ENCODE data around the gene AKR1C2. TPM values are rescaled to one million over a fixed set of nuclear protein-coding genes. Genes with fewer than 3 reads are reported as not detected.
"Not testable (repeated sequence)": the region's sequence is repeated elsewhere in the genome, so short reads cannot be mapped to it uniquely, and the experiment has no call there.

Gene AKR1C2
- total and polyA plus RNA-seq, 2 donors, result 19.7 to 153 TPM

DNA sequence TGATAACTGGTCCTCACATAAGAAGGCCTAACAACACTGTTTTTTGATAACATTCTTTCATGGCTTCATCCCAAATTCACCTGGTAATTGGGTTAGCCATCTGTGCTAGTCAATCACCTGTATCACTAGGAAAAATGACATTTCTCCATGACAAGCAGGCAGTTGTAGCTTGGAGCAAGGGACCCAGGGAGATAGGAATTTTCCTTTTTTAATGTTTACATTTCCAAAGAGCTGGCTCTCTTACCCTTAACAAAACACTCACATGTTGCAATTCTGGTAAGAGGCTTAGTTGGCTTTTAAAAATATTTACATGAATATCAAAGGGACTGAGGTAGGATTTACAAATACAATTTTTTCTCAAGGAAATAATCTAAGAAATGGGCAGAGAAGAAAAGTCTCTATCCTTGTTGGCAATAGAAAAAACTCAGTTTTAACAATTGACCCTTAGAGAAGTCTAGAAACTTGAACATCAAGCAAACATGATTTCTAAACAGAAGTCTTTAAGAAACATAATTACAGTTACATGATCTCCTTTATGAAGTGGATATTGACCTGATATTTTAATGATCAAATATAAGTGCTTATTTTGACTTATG is 56.5 kb downstream of the AKR1C2 start:
- no peak for DNase-seq (ENCODE audit: extremely low spot score)
- Histone ChIP-seq H3K36me3 (ENCODE audit: insufficient read depth) (no peaks in the 10 kb centered on the region), H3K27ac (ENCODE audit: low read depth) (no peak overlapping the region), H3K4me1 (ENCODE audit: insufficient read depth) (peaks cover 1% of the 10 kb centered on the region), H3K4me3 (ENCODE audit: low read depth, low read length) (no peak overlapping the region)

DNA sequence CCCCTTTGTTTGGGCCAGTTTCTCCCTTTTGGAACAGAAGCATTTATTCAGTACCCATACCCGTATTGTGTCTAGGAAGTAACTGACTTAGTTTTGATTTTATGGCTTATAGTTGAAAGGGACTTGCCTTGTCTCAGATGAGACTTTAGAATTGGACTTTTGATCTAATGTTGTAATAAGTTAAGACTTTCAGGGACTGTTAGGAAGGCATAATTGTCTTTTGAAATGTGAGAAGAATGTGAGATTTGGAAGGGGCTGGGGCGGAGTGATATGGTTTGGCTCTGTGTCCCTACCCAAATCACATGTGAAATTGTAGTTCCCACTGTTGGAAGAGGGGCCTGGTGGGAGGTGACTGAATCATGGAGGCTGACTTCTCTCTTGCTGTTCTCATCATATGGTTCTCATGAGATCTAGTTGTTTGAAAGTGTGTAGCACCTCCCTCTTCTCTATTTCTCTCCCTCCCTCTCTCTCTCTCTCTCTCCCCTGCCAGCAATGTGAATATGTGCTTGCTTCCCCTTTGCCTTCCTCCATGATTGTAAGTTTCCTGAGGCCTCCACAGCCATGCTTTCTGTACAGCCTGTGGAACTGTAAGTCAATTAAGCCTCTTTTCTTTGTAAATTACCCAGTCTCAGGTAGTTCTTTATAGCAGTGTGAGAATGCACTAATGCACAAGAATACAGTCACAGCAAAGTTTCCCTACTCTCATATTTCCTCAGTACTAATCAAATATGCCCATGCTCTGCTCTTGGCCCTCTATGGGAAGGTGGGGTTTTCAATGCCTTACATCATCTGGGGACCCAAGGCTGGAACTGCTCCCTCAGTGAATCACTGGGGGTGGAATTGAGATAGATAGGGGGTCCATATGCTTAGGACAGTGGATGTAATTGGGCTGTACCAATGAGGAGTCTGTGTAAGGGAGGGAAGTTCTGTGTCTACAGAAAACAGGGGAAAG is 57.6 kb downstream of the AKR1C2 start:
- Histone ChIP-seq H3K4me1 (ENCODE audit: insufficient read depth) (peaks cover 1% of the 10 kb centered on the region), H3K4me3 (ENCODE audit: low read depth, low read length) (no peak overlapping the region), H3K36me3 (ENCODE audit: insufficient read depth) (no peaks in the 10 kb centered on the region), H3K27ac (ENCODE audit: low read depth) (no peak overlapping the region)
- DNase-seq (ENCODE audit: extremely low spot score), result no peak
- WGBS, result 94% methylated on average over 2 of the region's 2 CpGs

DNA sequence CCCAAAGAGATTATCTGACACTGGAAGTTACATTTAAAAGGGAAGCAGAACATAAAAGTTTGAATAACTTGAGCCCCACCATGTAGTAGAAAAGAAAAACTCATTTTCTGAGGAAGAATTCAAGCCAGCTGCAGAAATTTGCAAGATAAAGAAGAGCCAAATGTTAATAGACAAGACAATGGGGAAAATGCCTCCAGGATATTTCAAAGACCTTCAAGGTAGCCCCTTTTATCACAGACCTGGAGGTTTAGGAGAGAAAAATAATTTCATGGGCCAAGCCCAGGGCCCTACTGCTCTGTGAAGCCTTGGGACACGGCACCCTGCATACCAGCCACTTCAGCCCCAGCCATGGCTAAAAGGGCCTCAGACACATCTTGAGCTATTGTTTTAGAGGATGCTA is 58.8 kb downstream of the AKR1C2 start:
- Histone ChIP-seq H3K36me3 (ENCODE audit: insufficient read depth) (no peaks in the 10 kb centered on the region), H3K4me1 (ENCODE audit: insufficient read depth) (peaks cover 1% of the 10 kb centered on the region), H3K4me3 (ENCODE audit: low read depth, low read length) (no peak overlapping the region), H3K27ac (ENCODE audit: low read depth) (no peak overlapping the region)
- 94% methylated on average over 1 of the region's 1 CpG for WGBS
- DNase-seq (ENCODE audit: extremely low spot score), result no peak

GRCh38 chr10:4943821-4944220 is 59.8 kb downstream of the AKR1C2 start:
- H3K4me1 ChIP-seq (ENCODE audit: insufficient read depth), result peaks cover 1% of the 10 kb centered on the region

DNA sequence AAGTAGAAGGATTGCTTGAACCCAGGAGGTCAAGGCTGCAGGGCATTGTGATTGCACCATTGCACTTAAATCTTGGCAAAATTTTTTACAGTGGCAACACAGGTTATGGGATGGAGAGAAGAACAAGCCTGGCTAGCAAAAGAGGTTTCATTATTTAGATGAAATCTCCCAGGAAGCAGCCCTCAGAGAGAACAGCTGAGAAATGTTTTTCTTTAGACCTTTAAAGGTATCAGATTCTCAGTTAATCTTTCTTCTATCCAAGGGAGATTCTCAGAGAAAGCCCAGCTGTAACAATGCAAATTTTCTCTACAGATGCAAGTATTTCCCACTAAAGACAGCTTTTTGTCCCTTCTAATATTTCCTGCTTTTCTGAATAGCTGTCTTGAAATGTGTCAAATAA is 60.2 kb downstream of the AKR1C2 start:
- not testable (repeated sequence) for H3K4me3 ChIP-seq (ENCODE audit: low read depth, low read length); H3K36me3 ChIP-seq (ENCODE audit: insufficient read depth); H3K4me1 ChIP-seq (ENCODE audit: insufficient read depth); H3K27ac ChIP-seq (ENCODE audit: low read depth)
- DNase-seq (ENCODE audit: extremely low spot score), result peak; percentile 23

More at GRCh38 chr10:4943821-4944220, 59.8 kb downstream of the AKR1C2 start:
- 37% methylated on average over 2 of the region's 2 CpGs for WGBS
- no peak for DNase-seq (ENCODE audit: extremely low spot score)
- H3K4me3 ChIP-seq (ENCODE audit: low read depth, low read length), result no peak overlapping the region
- no peaks in the 10 kb centered on the region for H3K36me3 ChIP-seq (ENCODE audit: insufficient read depth)
- no peak overlapping the region for H3K27ac ChIP-seq (ENCODE audit: low read depth)

- WGBS, result 38% methylated on average over 2 of the region's 2 CpGs
- not testable (repeated sequence) for DNase-seq (ENCODE audit: extremely low spot score); H3K4me1 ChIP-seq (ENCODE audit: insufficient read depth); H3K36me3 ChIP-seq (ENCODE audit: insufficient read depth); H3K27ac ChIP-seq (ENCODE audit: low read depth); H3K4me3 ChIP-seq (ENCODE audit: low read depth, low read length)
These were observed 60.7 kb downstream of the AKR1C2 start for GRCh38 chr10:4942931-4943330.

- WGBS, result 89% methylated on average over 5 of the region's 5 CpGs
- H3K4me3 ChIP-seq (ENCODE audit: low read depth, low read length), result no peak overlapping the region
- peaks cover 1% of the 10 kb centered on the region for H3K4me1 ChIP-seq (ENCODE audit: insufficient read depth)
- no peak for DNase-seq (ENCODE audit: extremely low spot score)
- H3K27ac ChIP-seq (ENCODE audit: low read depth), result no peak overlapping the region
- H3K36me3 ChIP-seq (ENCODE audit: insufficient read depth), result no peaks in the 10 kb centered on the region
These were observed 61.9 kb downstream of the AKR1C2 start for GRCh38 chr10:4941540-4942330.

DNA sequence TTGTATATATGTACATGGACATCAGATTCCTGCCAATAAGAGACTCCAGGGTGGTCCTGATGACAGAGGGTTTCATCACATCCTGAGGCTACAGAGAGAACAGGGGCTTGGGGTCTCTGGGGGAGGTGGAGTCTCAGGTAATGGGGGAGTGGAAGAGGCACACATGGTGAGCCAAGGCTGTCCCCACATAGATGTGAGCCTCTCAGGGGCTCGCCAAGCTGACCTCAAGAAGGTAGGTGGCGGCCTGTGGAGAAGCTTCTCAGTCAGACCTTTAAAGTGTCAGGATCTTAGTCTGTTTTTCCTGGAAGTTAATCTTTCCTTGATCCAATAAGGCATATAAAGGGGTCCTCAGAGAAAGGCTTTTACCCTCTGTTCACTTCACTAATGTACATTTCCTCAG is 62.7 kb downstream of the AKR1C2 start:
- 99% methylated on average over 2 of the region's 2 CpGs for WGBS
- H3K4me1 ChIP-seq (ENCODE audit: insufficient read depth); H3K27ac ChIP-seq (ENCODE audit: low read depth): not testable (repeated sequence)

DNA sequence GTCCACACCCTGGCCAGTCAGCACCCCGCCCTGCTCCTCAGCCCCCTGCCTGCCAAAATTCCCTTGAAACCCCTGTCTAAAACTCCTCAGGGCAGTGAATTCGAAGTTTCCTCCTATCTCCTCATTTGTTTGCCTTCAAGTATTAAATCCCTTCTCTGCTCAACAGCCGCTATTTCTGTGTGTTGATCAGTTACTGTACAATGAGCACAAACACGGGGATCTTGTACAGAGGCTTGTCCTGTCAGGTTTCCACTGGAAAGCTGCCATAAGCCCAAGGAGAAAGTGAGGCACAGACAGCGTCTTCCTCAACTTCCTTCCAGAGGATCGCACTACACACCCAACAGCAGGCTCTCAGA is 63.6 kb downstream of the AKR1C2 start:
- not testable (repeated sequence) for H3K4me1 ChIP-seq (ENCODE audit: insufficient read depth)

More for the DNA sequence above, 62.7 kb downstream of the AKR1C2 start:
- not testable (repeated sequence) for H3K36me3 ChIP-seq (ENCODE audit: insufficient read depth); H3K4me3 ChIP-seq (ENCODE audit: low read depth, low read length); DNase-seq (ENCODE audit: extremely low spot score)

GRCh38 chr10:4939224-4940072 is 64.2 kb downstream of the AKR1C2 start:
- no peak for DNase-seq (ENCODE audit: extremely low spot score)
- H3K4me3 ChIP-seq (ENCODE audit: low read depth, low read length), result no peak overlapping the region
- H3K4me1 ChIP-seq (ENCODE audit: insufficient read depth), result no peaks in the 10 kb centered on the region
- H3K27ac ChIP-seq (ENCODE audit: low read depth), result no peak overlapping the region
- no peaks in the 10 kb centered on the region for H3K36me3 ChIP-seq (ENCODE audit: insufficient read depth)
- 77% methylated on average over 7 of the region's 7 CpGs for WGBS

More for the DNA sequence above, 63.6 kb downstream of the AKR1C2 start:
- not testable (repeated sequence) for H3K4me3 ChIP-seq (ENCODE audit: low read depth, low read length); DNase-seq (ENCODE audit: extremely low spot score); H3K27ac ChIP-seq (ENCODE audit: low read depth); H3K36me3 ChIP-seq (ENCODE audit: insufficient read depth)
- 84% methylated on average over 6 of the region's 6 CpGs for WGBS
